ENCODE data around the gene MBD3L2. TPM values are rescaled to one million over a fixed set of nuclear protein-coding genes. Genes with fewer than 3 reads are reported as not detected.
A peak's percentile ranks its signal among the peaks of the same experiment; 100 is the strongest.
"Not testable (repeated sequence)": the region's sequence is repeated elsewhere in the genome, so short reads cannot be mapped to it uniquely, and the experiment has no call there.

MBD3L2 gene
- total RNA-seq, 1 experiment from 2014 or later = not detected

DNA sequence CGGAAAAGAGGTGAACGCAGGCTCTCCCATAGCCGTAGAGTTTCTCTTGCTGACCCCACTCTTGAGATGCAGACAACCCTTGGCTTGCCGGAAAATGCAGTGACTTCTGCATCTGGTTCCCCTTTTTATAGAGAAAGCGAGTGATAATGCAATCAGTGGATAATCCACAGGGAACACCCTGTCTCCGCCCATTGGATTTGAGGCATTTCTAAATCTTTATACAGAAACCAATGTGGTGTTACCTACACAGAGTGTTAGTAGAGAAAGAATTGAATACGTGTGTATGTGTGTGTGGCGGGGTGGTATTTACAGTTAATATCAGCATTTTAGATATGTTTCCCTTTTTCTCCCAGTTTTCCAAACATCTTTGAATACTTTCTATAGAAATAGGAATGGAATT is 9.5 kb downstream of the MBD3L2 start, which contains the start of gene MBD3L3:
MBD3L3 (minus strand) TSS at position 101 of the 400 bp plus-strand sequence; CDS start at position 30, 71 bp downstream.
- DNase-seq (ENCODE audit: extremely low read depth, low read depth) = not testable (repeated sequence)

DNA sequence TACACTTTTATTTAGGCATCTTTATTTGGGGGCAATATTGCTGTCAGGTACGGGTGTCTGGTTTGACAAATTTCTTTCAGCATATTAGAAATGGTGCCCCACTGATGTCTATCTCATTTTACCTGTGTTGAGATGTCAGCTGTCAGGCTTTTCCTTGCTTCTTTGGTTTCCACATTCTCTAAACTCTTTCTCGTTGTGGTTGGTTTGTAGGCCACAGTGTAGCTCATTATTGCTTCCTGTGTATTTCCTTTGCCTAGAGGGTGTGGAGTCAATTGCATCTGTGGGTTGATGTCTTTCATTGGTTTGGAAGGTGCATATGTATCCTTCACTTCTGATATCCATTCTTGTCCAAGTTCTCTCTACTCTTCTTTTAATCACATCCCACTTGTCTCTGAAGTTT is 10.9 kb downstream of the MBD3L2 start:
- DNase-seq (ENCODE audit: extremely low read depth, low read depth) = not testable (repeated sequence)

DNA sequence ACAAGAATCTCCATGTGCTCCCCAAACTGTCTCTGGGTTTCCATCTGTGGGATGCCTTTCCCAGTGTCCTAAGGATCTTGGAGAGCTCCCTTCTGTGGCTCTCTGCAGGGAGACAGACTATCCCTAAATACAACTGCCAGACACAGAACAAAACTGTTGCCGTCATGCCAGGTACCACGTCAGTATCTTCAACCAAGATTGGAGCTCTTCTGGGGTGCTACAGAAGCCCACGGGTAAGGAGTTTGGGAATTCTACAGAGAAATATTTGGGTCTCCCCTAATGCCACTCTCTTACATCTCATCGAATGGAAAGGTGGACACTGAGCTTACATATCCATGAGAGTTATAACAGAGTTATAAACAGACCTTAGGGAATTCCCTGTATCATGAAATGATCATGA is 14.2 kb downstream of the MBD3L2 start:
- DNase-seq (ENCODE audit: extremely low read depth, low read depth) = no peak

DNA sequence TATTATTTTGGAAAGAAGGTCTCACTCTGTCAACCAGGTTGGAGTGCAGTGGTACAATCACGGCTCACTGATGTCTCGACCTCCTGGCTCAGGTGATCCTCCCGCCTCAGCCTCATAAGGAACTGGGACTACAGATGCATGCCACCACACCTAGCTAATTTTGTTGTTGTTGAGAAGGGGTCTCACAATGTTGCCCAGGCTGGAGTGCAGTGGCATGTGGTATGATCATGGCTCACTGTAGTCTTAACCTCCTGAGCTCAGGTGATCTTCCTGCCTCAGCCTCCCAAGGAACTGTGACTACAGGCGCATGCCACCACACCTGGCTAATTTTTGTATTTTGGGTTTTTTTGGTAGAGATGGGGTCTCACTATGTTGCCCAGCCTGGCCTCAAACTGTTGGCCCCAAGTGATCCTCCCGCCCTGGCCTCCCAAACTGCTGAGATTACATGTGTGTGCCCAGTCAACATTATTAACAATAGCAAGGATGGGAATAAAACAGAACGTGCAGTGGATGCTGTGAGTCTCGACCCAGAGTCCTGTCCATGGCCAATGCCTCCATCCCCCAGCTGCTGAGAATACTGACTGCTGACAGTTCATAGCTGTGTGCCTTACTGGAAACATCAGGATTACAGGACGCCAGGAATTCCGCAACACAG is 14.8 kb downstream of the MBD3L2 start:
- no peak for DNase-seq (ENCODE audit: extremely low read depth, low read depth)

DNA sequence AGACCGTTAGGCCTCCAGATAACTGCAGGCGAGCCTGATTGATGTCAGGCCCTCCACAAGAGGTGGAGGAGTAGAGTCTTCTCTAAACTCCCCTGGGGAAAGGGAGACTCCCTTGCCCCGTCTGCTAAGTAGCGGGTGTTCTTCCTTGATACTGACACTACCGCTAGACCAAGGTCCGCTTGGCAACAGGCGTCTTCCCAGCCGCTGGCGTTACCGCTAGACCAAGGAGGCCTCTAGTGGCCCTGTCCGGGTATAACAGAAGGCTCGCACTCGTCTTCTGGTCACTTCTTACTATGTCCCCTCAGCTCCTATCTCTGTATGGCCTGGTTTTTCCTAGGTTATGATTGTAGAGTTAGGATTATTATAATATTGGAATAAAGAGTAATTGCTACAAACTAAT is 18.0 kb downstream of the MBD3L2 start:
- peak; percentile 27 for DNase-seq (ENCODE audit: extremely low read depth, low read depth)

DNA sequence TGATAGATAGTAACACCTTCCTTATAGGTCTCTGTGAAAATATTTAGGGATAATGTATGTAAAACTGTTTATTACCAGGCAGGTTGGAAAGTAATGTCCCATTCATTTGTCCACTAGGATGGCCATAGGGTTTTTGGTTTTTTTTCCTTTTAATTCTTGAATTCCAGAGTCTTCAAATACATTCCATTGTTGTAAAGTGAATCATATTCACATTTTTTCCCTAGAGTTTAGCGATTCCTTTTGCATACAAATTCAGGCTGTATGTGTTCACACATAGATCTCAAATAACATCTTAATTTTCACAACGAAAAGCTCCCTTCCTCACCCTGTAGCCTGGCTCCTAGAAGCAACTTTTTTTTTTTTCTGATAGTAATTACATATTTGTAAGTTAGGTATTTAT is 18.6 kb downstream of the MBD3L2 start:
- DNase-seq (ENCODE audit: extremely low read depth, low read depth) = no peak

DNA sequence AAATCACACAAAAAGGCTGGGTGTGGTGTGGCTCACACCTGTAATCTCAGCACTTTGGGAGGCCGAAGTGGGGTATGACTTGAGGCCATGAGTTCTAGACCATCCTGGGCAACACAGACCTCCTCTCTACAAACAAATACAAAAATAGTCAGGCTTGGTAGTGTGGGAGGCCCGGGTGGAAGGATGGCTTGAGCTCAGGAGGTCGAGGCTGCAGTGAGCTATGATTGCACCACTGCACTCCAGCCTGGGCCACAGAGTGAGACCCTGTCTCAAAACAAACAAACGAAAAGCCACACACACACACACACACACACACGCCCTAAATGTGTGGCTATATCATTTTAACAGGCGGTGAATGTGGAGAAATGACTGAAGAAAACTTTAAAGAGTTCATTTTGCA is 19.5 kb downstream of the MBD3L2 start:
- no peak for DNase-seq (ENCODE audit: extremely low read depth, low read depth)

DNA sequence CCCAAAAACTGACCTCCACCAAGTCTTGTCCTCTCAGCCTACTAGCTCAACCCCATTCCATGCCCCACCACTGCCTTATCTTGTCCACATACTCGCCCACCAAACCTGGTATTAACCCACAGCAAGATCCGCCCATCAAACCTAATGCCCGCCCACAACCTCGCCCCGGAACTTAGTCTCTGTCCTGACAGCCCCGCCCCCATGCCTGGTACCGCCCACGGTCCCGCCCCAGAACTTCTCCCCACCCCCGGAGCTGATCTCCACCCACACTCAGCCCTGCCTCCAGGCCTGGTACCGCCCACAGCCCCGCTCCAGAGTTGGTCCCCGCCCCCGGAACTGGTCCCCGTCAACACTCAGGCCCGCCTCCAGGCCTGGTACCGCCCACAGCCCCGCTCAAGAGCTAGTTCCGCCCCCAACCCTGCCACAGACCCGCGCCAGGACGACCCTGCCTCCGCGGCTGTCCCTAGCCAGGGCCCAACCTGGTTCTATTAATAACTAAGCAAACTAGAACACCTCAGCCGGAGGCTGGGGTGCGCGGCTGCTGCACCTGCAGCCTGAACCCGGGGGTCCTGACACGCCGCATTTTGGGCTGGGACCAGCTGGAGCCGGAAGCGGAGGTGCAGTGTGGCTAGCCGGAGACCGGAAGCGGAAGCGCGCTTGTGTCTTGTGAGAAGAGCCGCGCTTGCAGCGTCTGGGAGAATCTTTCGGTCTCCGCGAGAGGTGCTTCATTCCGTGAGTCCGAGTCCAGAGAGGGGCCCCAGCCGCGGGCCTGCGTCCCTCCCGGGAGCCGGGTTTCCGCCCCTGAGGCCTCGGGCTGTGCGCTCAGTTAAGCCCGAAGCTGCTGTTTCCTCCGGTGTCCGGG is 20.2 kb downstream of the MBD3L2 start, which contains the start of gene ZNF557:
ZNF557 (plus strand) TSS at position 662 of the 862 bp plus-strand sequence. CDS start 5,372 bp downstream, outside the sequence.
- DNase-seq (ENCODE audit: extremely low read depth, low read depth) = peak; percentile 93

DNA sequence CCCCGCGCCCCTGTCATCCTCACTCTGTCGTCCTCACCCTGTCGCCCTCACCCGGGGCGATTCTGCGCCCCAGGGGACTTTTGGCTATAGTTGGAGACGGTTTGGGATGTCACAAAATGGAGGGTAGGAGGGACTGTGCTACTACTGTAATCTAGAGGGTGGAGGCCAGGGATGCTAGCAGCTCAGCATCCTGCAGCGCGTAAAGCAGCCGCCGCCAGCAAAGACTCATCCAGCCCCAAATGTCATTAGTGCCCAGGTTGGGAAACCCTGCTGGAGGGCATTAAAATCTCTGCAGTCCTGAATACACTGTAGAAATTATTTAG is 20.7 kb downstream of the MBD3L2 start:
- no peak for DNase-seq (ENCODE audit: extremely low read depth, low read depth)

DNA sequence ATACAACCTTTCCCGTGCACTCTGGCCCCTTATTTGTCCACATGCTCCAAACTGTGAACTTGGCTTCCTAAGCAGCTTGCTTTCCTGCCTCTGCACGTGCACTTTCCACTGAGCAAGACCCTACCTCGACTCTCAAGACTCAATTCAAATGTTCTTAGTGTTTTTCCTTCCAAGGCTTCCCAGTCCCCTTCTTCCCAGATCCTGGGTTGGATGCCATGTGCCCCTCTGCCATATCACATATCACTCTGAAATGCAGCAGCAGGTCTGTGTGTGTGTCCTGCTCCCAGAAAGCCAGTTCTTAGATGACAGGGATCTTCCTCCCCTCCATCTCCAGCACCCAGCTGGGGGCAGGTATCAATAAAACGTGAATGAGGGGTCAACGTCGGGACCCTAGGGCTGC is 23.4 kb downstream of the MBD3L2 start:
- no peak for DNase-seq (ENCODE audit: extremely low read depth, low read depth)

DNA sequence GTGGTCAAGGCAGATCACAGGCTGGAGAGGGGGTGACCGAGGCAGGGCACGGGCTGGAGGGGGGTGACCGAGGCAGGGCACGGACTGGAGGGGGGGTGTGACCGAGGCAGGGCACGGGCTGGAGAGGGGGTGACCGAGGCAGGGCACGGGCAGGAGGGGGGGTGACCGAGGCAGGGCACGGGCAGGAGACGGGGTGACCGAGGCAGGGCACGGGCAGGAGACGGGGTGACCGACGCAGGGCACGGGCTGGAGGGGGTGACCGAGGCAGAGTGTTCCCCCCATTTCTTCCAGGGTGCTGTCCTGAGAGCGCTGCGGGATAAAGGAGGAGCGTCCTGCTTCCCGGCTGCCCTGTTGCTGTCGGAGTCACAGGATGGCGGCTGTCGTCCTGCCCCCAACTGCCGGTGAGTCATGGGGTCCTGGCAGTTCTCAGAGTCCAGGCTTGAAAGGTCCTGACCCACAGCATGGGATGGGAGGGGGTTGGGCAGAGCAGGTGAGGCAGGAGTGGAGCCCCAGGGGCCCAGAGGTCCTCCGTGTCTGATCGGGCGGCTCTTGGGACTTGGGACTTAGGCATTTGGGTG is 25.7 kb downstream of the MBD3L2 start:
- DNase-seq (ENCODE audit: extremely low read depth, low read depth) = no peak

DNA sequence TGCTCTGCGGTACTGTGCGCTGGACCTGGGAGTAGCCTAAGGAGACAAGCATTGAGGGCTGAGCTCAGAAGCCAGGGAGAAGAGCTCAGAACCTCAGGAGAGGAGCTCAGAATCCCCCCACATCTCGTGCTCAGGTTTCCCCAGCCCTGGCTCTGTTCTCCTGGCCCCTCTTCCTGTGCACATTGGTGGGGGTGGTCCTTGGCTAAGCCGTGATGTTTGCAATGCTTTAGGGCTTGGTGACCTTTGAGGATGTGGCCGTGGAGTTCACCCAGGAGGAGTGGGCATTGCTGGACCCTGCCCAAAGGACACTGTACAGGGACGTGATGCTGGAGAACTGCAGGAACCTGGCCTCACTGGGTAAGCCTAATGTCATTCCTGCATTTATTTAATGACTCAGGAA is 27.0 kb downstream of the MBD3L2 start:
- DNase-seq (ENCODE audit: extremely low read depth, low read depth) = no peak

DNA sequence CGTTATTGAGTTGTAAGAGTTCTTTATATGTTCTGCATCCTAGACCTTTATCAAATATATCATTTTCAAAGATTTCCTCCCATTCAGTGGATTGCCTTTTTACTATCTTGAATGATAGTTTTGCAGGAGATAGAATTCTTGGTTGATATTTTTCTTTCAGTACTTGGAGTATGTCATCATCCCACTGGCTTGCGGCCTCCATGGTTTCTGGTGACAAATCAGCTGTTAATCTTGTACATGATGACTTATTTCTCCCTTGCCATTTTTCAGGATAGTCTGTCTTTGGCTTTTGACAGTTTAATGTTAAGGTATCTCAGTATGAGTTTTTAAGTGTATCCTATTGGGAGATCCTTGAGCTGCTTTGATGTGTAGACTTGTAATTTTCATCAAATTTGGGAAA is 28.9 kb downstream of the MBD3L2 start:
- no peak for DNase-seq (ENCODE audit: extremely low read depth, low read depth)

DNA sequence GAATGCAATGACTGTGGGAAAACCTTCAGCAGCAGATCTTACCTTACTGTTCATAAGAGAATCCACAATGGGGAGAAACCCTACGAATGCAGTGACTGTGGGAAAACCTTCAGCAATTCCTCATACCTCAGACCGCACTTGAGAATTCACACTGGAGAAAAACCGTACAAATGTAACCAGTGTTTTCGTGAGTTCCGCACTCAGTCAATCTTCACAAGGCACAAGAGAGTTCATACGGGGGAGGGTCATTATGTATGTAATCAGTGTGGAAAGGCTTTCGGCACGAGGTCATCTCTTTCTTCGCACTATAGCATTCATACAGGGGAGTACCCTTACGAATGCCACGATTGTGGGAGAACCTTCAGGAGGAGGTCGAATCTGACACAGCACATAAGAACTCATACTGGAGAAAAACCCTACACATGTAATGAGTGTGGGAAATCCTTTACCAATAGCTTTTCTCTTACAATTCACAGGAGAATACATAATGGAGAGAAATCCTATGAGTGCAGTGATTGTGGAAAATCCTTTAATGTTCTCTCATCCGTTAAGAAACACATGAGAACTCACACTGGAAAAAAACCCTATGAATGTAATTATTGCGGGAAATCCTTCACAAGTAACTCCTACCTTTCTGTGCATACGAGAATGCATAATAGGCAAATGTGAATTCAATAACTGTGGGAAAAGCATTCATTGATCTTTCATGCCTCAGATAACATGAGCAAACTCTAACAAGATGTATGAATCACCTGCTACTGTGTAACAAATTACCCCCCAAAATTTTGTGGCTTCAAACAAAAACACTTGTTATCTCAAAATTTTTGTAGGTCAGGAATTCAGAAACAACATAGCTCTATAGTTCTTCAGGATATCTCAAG is 34.2 kb downstream of the MBD3L2 start:
- no peak for DNase-seq (ENCODE audit: extremely low read depth, low read depth)

DNA sequence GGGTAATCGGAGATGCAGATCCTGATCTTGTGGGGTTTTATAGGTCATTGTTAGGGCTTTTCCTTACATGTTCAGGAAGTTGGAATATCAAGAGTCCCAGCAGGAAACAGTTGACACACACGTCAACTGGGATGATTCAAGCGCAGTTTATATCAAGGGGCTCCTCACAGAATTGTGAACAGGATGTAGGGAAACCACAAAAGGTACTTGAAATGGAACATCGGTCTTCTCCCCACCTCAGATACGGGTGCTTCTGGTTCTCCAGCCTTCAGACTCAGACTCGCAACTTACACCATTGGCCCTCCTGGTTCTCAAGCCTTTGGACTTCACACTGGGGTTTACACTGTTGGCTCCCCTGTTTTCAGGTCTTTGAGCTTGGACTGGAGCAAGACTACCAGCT is 39.9 kb downstream of the MBD3L2 start:
- DNase-seq (ENCODE audit: extremely low read depth, low read depth) = no peak

DNA sequence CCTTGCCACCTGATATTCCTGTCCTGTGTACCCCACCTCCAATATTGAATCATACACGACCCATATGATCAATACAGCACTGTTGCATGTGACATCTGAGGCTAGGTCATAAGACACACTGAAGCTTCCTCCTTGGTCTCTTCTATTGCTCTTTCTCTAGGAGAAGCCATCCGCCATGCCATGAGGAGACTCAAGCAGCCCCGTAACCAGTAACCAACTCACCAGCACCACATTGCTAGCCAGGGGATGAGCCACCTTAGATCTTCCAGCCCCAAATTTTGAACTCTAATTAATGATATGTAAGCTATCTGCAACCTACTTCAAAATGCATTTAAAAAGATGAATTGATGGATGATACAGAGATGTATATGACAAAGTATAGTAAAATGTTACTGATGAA is 49.0 kb downstream of the MBD3L2 start:
- no peak for DNase-seq (ENCODE audit: extremely low read depth, low read depth)

DNA sequence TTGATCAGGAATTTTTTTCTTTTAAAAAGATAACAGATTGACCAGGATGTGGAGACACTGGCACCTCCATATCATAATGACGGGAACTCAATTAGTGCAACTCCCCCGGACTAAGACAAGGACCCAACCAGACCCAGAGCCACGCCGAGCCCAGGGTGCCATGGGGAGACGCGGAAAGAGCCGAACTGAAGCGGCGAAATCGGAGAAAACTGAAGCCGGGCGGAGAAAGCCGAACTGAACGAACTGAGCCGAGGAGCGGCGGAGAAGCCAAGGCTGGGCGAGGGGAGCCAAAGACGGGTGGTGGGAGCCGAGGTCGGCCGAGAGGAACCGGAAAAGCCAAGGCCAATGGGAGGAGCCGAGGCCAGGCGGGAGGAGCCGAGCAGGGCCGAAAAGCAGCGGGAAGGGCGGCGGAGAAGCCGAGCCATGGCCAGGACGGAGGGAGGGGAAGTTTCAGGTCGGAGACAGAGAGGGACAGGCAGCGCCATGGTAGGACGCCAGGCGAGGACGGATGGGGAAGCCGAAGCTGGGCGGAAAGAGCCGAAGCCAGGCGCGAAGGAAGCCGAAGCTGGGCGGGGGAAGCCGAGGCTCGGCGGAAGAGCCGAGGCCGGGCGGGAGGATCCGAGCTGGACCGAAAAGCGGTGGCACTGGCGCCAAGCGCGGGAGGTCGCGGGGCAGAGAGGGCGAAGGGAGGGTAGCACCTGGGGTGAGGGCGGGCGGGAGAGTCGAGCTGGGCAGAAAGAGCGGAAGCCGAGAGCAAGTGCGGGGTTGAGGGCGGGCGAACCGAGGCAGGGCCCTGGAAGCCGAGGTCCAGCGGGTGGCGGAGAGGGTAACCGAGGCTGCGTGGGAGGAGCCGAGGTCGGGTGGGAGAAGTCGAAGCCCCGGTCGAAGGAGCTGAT is 49.8 kb downstream of the MBD3L2 start:
- peak; percentile 84 for DNase-seq (ENCODE audit: extremely low read depth, low read depth)

DNA sequence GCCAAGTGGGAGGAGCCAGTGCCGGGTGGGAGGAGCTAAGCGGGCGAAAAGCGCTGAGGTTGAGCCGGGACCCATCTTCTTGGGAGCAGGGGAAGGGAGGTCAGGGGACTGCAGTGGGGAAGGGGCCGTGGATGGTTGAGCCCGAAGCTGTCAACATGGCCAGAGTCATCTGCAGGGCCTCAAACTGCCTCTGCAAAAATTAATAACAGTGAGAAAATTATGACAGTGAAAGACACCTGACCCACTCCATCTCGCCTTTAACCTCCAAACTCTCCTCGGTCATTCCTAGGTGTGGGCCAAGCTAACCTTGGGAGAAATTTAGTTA is 50.4 kb downstream of the MBD3L2 start:
- DNase-seq (ENCODE audit: extremely low read depth, low read depth) = no peak
